GM12873 (cell line): Measurements from ENCODE around the gene RANBP10.

Experiments
- TF ChIP-seq, protein P1 (sequence below): IDR thresholded peaks from 2 replicates; pipeline ENCODE4 v1.5.1; 2012; ENCODE audit warnings: low read depth, mild to moderate bottlenecking, moderate library complexity, low read length, control low read depth; ENCODE audit not compliant: insufficient read depth; ENCODE audit errors: missing control alignments

Gene RANBP10

GRCh38 chr16:67750466-67750865, 55.9 kb downstream of the RANBP10 start:
- TF ChIP-seq, protein P1, sequence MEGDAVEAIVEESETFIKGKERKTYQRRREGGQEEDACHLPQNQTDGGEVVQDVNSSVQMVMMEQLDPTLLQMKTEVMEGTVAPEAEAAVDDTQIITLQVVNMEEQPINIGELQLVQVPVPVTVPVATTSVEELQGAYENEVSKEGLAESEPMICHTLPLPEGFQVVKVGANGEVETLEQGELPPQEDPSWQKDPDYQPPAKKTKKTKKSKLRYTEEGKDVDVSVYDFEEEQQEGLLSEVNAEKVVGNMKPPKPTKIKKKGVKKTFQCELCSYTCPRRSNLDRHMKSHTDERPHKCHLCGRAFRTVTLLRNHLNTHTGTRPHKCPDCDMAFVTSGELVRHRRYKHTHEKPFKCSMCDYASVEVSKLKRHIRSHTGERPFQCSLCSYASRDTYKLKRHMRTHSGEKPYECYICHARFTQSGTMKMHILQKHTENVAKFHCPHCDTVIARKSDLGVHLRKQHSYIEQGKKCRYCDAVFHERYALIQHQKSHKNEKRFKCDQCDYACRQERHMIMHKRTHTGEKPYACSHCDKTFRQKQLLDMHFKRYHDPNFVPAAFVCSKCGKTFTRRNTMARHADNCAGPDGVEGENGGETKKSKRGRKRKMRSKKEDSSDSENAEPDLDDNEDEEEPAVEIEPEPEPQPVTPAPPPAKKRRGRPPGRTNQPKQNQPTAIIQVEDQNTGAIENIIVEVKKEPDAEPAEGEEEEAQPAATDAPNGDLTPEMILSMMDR: no peak

DNA sequence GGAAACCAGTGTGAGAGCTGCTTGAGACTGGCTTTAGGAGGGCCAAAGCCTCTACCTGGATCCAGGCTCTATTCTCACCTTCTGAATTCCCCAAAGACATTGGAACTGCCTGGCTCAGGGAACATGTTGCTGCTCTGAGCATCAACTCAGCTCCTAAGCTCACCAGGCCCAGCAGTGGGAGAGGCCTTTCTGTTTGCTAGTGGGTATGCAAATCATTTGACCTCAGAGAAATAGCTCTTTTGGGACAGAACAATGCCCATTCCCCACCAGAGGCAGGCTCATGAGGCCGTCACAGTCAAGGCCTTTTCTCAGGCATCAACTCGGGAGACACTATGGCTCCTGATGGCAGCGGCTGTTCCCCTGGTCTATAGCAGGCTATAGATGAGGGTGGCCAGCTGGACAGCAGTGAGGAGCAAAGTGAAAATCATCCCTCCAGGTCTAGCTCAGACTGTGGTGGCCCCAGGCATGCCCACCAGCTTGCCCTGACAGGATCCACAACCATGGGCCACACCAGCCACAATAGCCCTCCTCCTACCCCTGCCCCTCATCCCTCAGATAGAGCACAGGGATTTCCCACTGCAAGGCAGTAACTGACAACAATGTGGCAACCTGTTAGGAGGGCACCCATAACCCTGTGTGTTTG, 56.8 kb downstream of the RANBP10 start:
- TF ChIP-seq, protein P1: no peak

DNA sequence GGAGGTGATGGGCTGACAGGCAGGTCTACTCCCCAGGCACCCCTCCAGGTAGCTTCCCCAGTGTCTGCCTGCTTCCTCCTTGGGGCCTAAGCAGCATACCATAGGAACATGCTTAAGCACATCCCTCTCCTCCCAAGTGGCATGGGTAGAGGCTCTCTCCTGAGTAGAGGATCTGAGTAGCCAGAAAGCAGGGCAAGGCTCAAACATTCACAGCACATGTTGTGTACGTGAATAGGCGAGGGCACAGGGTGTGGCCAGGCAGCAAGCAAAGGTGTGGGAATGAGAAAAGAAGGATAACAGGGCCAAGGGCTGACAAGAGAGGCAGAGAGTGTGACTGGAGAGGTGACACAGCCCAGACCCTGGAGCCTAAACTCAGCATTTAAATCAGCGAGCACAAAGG, 57.5 kb downstream of the RANBP10 start:
- TF ChIP-seq, protein P1: no peak

GRCh38 chr16:67746846-67747245, 59.5 kb downstream of the RANBP10 start:
- TF ChIP-seq, protein P1: no peak

DNA sequence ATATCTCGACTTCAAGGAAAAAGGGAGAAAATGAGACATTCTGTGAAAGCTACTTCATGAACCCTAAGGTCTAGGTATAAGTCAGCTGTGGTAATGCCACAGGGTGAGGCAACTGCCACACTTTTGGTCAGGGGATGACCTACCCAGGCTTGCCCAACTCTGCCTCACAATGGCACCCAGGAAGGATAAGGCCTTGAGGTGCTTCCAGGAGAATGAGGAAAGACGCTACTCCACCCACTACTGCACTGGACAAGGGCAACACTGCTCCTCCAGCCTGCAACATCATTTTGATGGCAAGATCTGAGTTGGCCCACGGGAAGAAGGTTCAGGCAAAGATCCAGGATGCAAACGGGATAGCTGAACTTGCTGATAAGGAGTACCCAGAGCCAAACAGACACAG, 65.2 kb downstream of the RANBP10 start:
- TF ChIP-seq, protein P1: no peak

- TF ChIP-seq, protein P1: no peak
Measured at GRCh38 chr16:67740391-67740790, 66.0 kb downstream of the RANBP10 start.

DNA sequence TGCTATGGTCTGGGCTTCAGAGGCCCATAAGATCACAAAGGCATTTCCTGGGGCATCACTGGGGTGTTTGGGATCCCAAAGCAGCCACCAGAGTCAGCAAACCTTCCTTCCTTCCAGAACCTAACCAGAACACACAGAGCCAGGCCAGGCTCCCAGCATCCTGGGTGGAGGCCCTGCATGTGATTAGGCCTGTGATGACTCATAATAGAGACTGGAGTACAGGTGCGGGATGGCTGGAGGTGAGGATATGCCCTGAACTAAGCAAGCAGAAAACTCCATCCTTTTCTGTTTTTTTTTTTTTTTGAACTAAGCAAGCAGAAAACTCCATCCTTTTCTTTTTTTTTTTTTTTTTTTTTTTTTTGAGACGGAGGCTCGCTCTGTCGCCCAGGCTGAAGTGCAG, 69.5 kb downstream of the RANBP10 start:
- TF ChIP-seq, protein P1: no peak
